DND-41 (cell line): ENCODE results near the gene SLC38A10.

Experiments used
- EZH2 ChIP-seq: IDR thresholded peaks from 3 replicates; pipeline ENCODE4 v1.6.1; 2012; ENCODE audit warnings: borderline replicate concordance, low read depth, mild to moderate bottlenecking, moderate library complexity, low read length, inconsistent platforms; ENCODE audit not compliant: severe bottlenecking
- TF ChIP-seq, protein P1 (sequence below): IDR thresholded peaks from 2 replicates; pipeline ENCODE4 v1.5.1; 2012; ENCODE audit warnings: borderline replicate concordance, low read length, moderate library complexity, mild to moderate bottlenecking; ENCODE audit not compliant: poor library complexity, severe bottlenecking; ENCODE audit errors: extremely low read depth

DNA sequence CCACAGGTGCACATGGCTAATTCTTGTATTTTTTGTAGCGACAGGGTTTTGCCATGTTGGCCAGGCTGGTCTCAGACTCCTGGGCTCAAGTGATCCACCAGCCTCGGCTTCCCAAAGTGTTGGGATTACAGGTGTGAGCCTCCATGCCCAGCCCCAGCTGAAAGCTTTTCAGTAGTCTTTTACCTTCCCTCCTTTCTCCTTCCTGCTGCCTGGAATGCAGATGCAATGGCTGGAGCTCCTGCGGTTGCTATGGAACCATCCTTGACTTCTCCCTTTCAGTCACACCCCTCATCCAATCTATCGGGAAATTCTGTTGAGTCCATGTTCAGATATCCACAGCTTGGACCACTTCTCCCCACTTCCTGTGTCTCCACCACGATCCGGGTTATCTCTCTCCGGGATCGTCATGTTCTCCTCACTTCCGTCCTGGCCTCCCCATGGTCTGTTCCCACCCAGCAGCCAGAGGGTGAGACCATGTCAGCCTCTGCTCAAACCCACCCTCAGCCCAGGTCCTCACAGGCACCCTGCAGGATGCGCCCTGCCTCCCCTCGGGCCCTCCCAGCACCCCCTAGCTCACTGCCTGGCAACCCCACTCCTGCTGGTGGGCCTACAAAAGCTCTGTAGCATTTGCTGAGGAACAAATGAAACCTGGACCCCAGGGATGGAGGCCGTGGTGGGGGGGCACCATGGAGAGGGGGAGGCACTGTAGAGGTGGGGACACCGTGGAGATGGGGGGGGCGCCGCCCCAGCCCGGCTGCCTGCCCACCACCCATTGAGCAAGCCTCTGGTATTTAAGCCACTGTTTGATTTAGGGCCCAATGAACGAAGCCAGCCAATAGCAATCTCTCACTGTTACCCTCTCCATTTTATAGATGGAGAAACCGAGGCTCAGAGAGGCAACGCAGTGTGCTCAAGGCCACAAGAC is 12.8 kb upstream of the SLC38A10 start:
- TF ChIP-seq, protein P1, sequence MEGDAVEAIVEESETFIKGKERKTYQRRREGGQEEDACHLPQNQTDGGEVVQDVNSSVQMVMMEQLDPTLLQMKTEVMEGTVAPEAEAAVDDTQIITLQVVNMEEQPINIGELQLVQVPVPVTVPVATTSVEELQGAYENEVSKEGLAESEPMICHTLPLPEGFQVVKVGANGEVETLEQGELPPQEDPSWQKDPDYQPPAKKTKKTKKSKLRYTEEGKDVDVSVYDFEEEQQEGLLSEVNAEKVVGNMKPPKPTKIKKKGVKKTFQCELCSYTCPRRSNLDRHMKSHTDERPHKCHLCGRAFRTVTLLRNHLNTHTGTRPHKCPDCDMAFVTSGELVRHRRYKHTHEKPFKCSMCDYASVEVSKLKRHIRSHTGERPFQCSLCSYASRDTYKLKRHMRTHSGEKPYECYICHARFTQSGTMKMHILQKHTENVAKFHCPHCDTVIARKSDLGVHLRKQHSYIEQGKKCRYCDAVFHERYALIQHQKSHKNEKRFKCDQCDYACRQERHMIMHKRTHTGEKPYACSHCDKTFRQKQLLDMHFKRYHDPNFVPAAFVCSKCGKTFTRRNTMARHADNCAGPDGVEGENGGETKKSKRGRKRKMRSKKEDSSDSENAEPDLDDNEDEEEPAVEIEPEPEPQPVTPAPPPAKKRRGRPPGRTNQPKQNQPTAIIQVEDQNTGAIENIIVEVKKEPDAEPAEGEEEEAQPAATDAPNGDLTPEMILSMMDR = no peak
- TF ChIP-seq EZH2 = no peak
